Loucy (cell line): ENCODE results near the gene PPP1R3A.

Experiments used
- CTCF ChIP-seq: fragments of 200-600 bp; sonication (generic); conservative IDR thresholded peaks from 2 replicates; pipeline ENCODE4 v1.5.1; 2014; ENCODE audit warnings: mild to moderate bottlenecking, antibody characterized with exemption, low read length
- EZH2phosphoT487 ChIP-seq: fragments of 200-600 bp; IDR thresholded peaks from 2 replicates; pipeline ENCODE4 v1.6.1; 2018; ENCODE audit warnings: antibody characterized with exemption, mild to moderate bottlenecking, moderate library complexity, borderline replicate concordance

- TF ChIP-seq CTCF, result no peak
- no peak for TF ChIP-seq EZH2phosphoT487
These were observed 86.5 kb downstream of the PPP1R3A start for GRCh38 chr7:113832196-113832745.
